ENCODE measurements around the gene MT1X.

GRCh38 chr16:56673921-56674320 is 8.3 kb upstream of the MT1X start:
- TF ChIP-seq POLR2A (IDR thresholded peaks at IDR 0.05; ENCODE audit: low read length): no peak
- no peak for TF ChIP-seq HOXA7 (CRISPR knock-in tag; IDR thresholded peaks at IDR 0.05)
- TF ChIP-seq GATA3 (IDR thresholded peaks at IDR 0.05; ENCODE audit: borderline replicate concordance): no peak
- no peak for TF ChIP-seq RFX5 (IDR thresholded peaks at IDR 0.05)
- peak; percentile 53 for TF ChIP-seq CTCF (IDR thresholded peaks at IDR 0.05)
- no peak for TF ChIP-seq ZSCAN20 (CRISPR knock-in tag; IDR thresholded peaks at IDR 0.05)
- TF ChIP-seq BHLHE40 (IDR thresholded peaks at IDR 0.05; ENCODE audit: low read depth, low read length): no peak
- TF ChIP-seq REST (IDR thresholded peaks at IDR 0.05): no peak
